GM06990 (cell line): ENCODE measurements around the gene RELL1.

ENCODE experiments used
- DNase-seq: peaks from one replicate; pipeline ENCODE4 v3.0.0-alpha.2; 2011; ENCODE audit not compliant: insufficient read length; ENCODE audit errors: extremely low read depth
- H3K27me3 ChIP-seq: replicated peaks from 2 replicates; pipeline ENCODE4 v1.6.0; 2011; ENCODE audit warnings: low read length; ENCODE audit not compliant: control insufficient read depth, insufficient read depth
- H3K36me3 ChIP-seq: 2 replicates; pipeline ENCODE4 v1.5.1; 2011; ENCODE audit warnings: low read length; ENCODE audit not compliant: control insufficient read depth, insufficient read depth
- H3K4me3 ChIP-seq: replicated peaks from 2 replicates; pipeline ENCODE4 v1.5.1; 2011; ENCODE audit warnings: low read depth, mild to moderate bottlenecking, control low read depth, low read length
- CTCF ChIP-seq: IDR thresholded peaks from 2 replicates; pipeline ENCODE4 v1.5.1; 2011; ENCODE audit warnings: low read length, control low read depth, mild to moderate bottlenecking, inconsistent platforms; ENCODE audit not compliant: insufficient read depth, poor library complexity, severe bottlenecking

RELL1 gene

GRCh38 chr4:37605843-37606565, 80.2 kb downstream of the RELL1 start:
- no peaks in the 10 kb centered on the region for H3K27me3 ChIP-seq
- H3K36me3 ChIP-seq, result no peaks in the 10 kb centered on the region
- no peak overlapping the region for H3K4me3 ChIP-seq
- no peak for DNase-seq
- no peak for TF ChIP-seq CTCF

GRCh38 chr4:37604461-37604860, 81.7 kb downstream of the RELL1 start:
- no peak overlapping the region for H3K4me3 ChIP-seq
- H3K36me3 ChIP-seq, result no peaks in the 10 kb centered on the region
- no peaks in the 10 kb centered on the region for H3K27me3 ChIP-seq
- TF ChIP-seq CTCF, result no peak
- DNase-seq, result no peak

GRCh38 chr4:37603711-37604110, 82.5 kb downstream of the RELL1 start:
- no peak for TF ChIP-seq CTCF
- no peaks in the 10 kb centered on the region for H3K27me3 ChIP-seq
- DNase-seq, result no peak

GRCh38 chr4:37603070-37603468, 83.1 kb downstream of the RELL1 start:
- DNase-seq, result peak; percentile 57

More at GRCh38 chr4:37603711-37604110, 82.5 kb downstream of the RELL1 start:
- no peak overlapping the region for H3K4me3 ChIP-seq
- H3K36me3 ChIP-seq, result no peaks in the 10 kb centered on the region

GRCh38 chr4:37602454-37603069, 83.6 kb downstream of the RELL1 start:
- H3K4me3 ChIP-seq, result no peak overlapping the region
- TF ChIP-seq CTCF, result no peak
- no peaks in the 10 kb centered on the region for H3K27me3 ChIP-seq
- no peak for DNase-seq
- H3K36me3 ChIP-seq, result no peaks in the 10 kb centered on the region

More at GRCh38 chr4:37603070-37603468, 83.1 kb downstream of the RELL1 start:
- Histone ChIP-seq H3K27me3 (no peaks in the 10 kb centered on the region), H3K4me3 (no peak overlapping the region), H3K36me3 (no peaks in the 10 kb centered on the region)
- peak; percentile 97 for TF ChIP-seq CTCF
